ENCODE data around the gene CD3G.

GRCh38 chr11:118322721-118323120, 21.4 kb upstream of the CD3G start:
- TF ChIP-seq POLR2AphosphoS5 (IDR thresholded peaks at IDR 0.05; ENCODE audit: low read depth, low read length) (no peak), TAF1 (IDR thresholded peaks at IDR 0.05; ENCODE audit: borderline replicate concordance, insufficient read depth, low read length) (no peak), FOXP2 (optimal IDR thresholded peaks at IDR 0.05; ENCODE audit: borderline replicate concordance, extremely low read depth, extremely low read length, insufficient read depth) (no peak)
